ENCODE measurements around the gene APEX2.

DNA sequence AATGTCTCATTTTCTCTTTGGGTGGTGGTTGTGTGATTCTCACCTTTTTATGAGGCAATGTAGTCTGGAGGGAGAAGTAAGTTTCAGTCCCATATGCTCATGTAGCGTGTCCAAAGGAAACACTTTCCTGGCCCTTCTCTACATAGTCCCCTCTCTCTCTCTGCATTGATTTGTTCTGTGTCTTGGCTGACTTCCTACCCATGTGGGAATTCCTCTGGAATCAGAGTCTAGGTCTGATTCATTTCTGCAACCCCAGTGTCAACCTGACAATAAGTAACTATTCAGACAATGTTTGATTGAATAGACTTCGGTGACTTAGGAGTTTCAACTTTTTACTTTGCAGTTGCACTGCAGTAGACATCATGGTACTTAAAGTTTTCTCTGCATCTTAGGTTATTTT, 33.3 kb downstream of the APEX2 start:
- TF ChIP-seq, protein P1, sequence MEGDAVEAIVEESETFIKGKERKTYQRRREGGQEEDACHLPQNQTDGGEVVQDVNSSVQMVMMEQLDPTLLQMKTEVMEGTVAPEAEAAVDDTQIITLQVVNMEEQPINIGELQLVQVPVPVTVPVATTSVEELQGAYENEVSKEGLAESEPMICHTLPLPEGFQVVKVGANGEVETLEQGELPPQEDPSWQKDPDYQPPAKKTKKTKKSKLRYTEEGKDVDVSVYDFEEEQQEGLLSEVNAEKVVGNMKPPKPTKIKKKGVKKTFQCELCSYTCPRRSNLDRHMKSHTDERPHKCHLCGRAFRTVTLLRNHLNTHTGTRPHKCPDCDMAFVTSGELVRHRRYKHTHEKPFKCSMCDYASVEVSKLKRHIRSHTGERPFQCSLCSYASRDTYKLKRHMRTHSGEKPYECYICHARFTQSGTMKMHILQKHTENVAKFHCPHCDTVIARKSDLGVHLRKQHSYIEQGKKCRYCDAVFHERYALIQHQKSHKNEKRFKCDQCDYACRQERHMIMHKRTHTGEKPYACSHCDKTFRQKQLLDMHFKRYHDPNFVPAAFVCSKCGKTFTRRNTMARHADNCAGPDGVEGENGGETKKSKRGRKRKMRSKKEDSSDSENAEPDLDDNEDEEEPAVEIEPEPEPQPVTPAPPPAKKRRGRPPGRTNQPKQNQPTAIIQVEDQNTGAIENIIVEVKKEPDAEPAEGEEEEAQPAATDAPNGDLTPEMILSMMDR (conservative IDR thresholded peaks at IDR 0.05), result no peak
- TF ChIP-seq ZFX (IDR thresholded peaks at IDR 0.05), result no peak

All from C4-2B (cell line).